ENCODE data around the gene ZNF277. TPM values are rescaled to one million over a fixed set of nuclear protein-coding genes. Genes with fewer than 3 reads are reported as not detected.

ZNF277 gene
- total RNA-seq, 1 experiment from 2014 or later = 13.1 TPM

- no peak overlapping the region for H2BK12ac ChIP-seq (ENCODE audit: insufficient read length, low read depth, low read length)
- no peaks in the 10 kb centered on the region for H3K27me3 ChIP-seq (ENCODE audit: insufficient read depth, low read length)
- H3K4me1 ChIP-seq (ENCODE audit: insufficient read depth, low read length) = peaks cover 4% of the 10 kb centered on the region; the same call in 1 of the 2 replicates
- no peak overlapping the region for H3K9ac ChIP-seq (ENCODE audit: extremely low read depth, insufficient read length, low read length)
- no peaks in the 10 kb centered on the region for H3K23me2 ChIP-seq (ENCODE audit: insufficient read length, low read depth, low read length, poor library complexity, severe bottlenecking)
- no peak overlapping the region for H2BK120ac ChIP-seq (ENCODE audit: low read depth, low read length, poor library complexity, severe bottlenecking)
- TF ChIP-seq CTCF (conservative IDR thresholded peaks at IDR 0.05) = no peak
- no peak overlapping the region for H2AFZ ChIP-seq (ENCODE audit: low read length)
- Mint-ChIP-seq H3K9me3 (no peaks in the 10 kb centered on the region), H3K4me1 (peaks cover 14 to 19% of the 10 kb centered on the region in 2 experiments; a peak in 3 of 4 replicates), H3K27ac (no peak overlapping the region), H3K36me3 (ENCODE audit: insufficient read depth in 1 of 3, low read depth in 3 of 3) (peaks cover 0 to 18% (median 4%) of the 10 kb centered on the region in 3 experiments; a peak in 4 of 7 replicates), H3K27me3 (ENCODE audit: low read depth) (no peaks in the 10 kb centered on the region), H3K4me3 (no peak overlapping the region)
- no peak overlapping the region for H3K14ac ChIP-seq (ENCODE audit: insufficient read depth, low read length)
- no peak overlapping the region for H4K8ac ChIP-seq (replicated peaks; ENCODE audit: insufficient read length, low read depth, low read length)
- no peak overlapping the region for H3K23ac ChIP-seq (ENCODE audit: insufficient read length, low read depth, low read length)
- H3K27ac ChIP-seq (ENCODE audit: insufficient read length, low read depth, low read length) = no peak overlapping the region
- no peak overlapping the region for H3K4ac ChIP-seq (ENCODE audit: low read depth, low read length)
- no peak for DNase-seq
- H3K9me3 ChIP-seq (ENCODE audit: control insufficient read depth, low read depth, low read length) = no peaks in the 10 kb centered on the region
- no peaks in the 10 kb centered on the region for H4K20me1 ChIP-seq (ENCODE audit: control insufficient read depth, insufficient read depth, insufficient read length)
- no peak overlapping the region for H2AK5ac ChIP-seq (ENCODE audit: insufficient read length, low read length)
- no peak overlapping the region for H3K56ac ChIP-seq (ENCODE audit: insufficient read length, low read depth, low read length)
- H2BK5ac ChIP-seq (ENCODE audit: insufficient read length, low read length) = no peak overlapping the region
- H2BK20ac ChIP-seq (ENCODE audit: low read depth, low read length, poor library complexity, severe bottlenecking) = no peak overlapping the region
- H3K79me1 ChIP-seq (ENCODE audit: insufficient read depth, low read depth, low read length, poor library complexity, severe bottlenecking) = peaks cover 9% of the 10 kb centered on the region
- H2BK15ac ChIP-seq (ENCODE audit: low read depth, low read length) = no peak overlapping the region
- peaks cover 2% of the 10 kb centered on the region; the same call in 1 of the 2 replicates for H3K79me2 ChIP-seq (ENCODE audit: insufficient read depth, low read length)
- H3T11ph ChIP-seq (ENCODE audit: low read length) = no peak overlapping the region
- H4K5ac ChIP-seq (ENCODE audit: insufficient read length, low read depth, low read length) = no peak overlapping the region
- no peak overlapping the region for H3K4me2 ChIP-seq (ENCODE audit: insufficient read depth, insufficient read length, low read length)
- no peak overlapping the region for H3K18ac ChIP-seq (ENCODE audit: insufficient read length, low read depth, low read length)
- H4K91ac ChIP-seq (ENCODE audit: insufficient read length, low read depth, low read length) = no peak overlapping the region
These were observed 18.5 kb downstream of the ZNF277 start for GRCh38 chr7:112225006-112225405.

Data from H9 (cell line).